Mucosa of stomach (tissue), 1 donor: Measurements from ENCODE around the gene CTTNBP2NL.
"Not testable (repeated sequence)": the region's sequence is repeated elsewhere in the genome, so short reads cannot be mapped to it uniquely, and the experiment has no call there.

Experiments
- H3K27me3 ChIP-seq: one replicate; pipeline ENCODE4 v1.7.0; 2013; ENCODE audit warnings: mild to moderate bottlenecking, low read length; ENCODE audit not compliant: control insufficient read depth, insufficient read depth
- H3K36me3 ChIP-seq: one replicate; pipeline ENCODE4 v1.7.0; 2013; ENCODE audit warnings: low read length; ENCODE audit not compliant: control insufficient read depth, insufficient read depth
- H3K4me1 ChIP-seq: one replicate; pipeline ENCODE4 v1.7.0; 2013; ENCODE audit warnings: mild to moderate bottlenecking, low read length; ENCODE audit not compliant: control insufficient read depth, insufficient read depth
- H3K4me3 ChIP-seq: one replicate; pipeline ENCODE4 v1.7.0; 2013; ENCODE audit warnings: low read length
- H3K9ac ChIP-seq: one replicate; pipeline ENCODE4 v1.7.0; 2013; ENCODE audit warnings: mild to moderate bottlenecking, low read length, moderate library complexity
- H3K9me3 ChIP-seq: one replicate; pipeline ENCODE4 v1.7.0; 2013; ENCODE audit warnings: mild to moderate bottlenecking, low read length, moderate library complexity; ENCODE audit not compliant: control insufficient read depth
- donor health status: Pancreatic carcinoma.

Gene CTTNBP2NL

GRCh38 chr1:112406771-112407170, 10.8 kb downstream of the CTTNBP2NL start:
- Histone ChIP-seq H3K27me3 (no peaks in the 10 kb centered on the region), H3K9ac (no peak overlapping the region), H3K4me3 (no peak overlapping the region), H3K36me3 (no peaks in the 10 kb centered on the region), H3K9me3 (no peaks in the 10 kb centered on the region), H3K4me1 (peaks cover 19% of the 10 kb centered on the region)

- Histone ChIP-seq H3K27me3 (no peaks in the 10 kb centered on the region), H3K9ac (peak overlapping the region; percentile 7), H3K9me3 (no peaks in the 10 kb centered on the region), H3K4me1 (peaks cover 17% of the 10 kb centered on the region), H3K4me3 (no peak overlapping the region), H3K36me3 (no peaks in the 10 kb centered on the region)
These were observed 13.4 kb downstream of the CTTNBP2NL start for GRCh38 chr1:112409414-112409813.

GRCh38 chr1:112410673-112411072, 14.7 kb downstream of the CTTNBP2NL start:
- Histone ChIP-seq H3K9me3 (no peaks in the 10 kb centered on the region), H3K27me3 (no peaks in the 10 kb centered on the region), H3K36me3 (no peaks in the 10 kb centered on the region), H3K4me3 (no peak overlapping the region), H3K9ac (no peak overlapping the region), H3K4me1 (peaks cover 7% of the 10 kb centered on the region)

- no peaks in the 10 kb centered on the region for H3K36me3 ChIP-seq
- no peaks in the 10 kb centered on the region for H3K4me1 ChIP-seq
These were observed 21.3 kb downstream of the CTTNBP2NL start for GRCh38 chr1:112417271-112417670.

GRCh38 chr1:112418099-112418892, 22.3 kb downstream of the CTTNBP2NL start:
- H3K4me3 ChIP-seq = no peak overlapping the region
- no peaks in the 10 kb centered on the region for H3K4me1 ChIP-seq
- H3K9ac ChIP-seq = no peak overlapping the region
- no peaks in the 10 kb centered on the region for H3K9me3 ChIP-seq
- H3K27me3 ChIP-seq = no peaks in the 10 kb centered on the region
- H3K36me3 ChIP-seq = no peaks in the 10 kb centered on the region

More at GRCh38 chr1:112417271-112417670, 21.3 kb downstream of the CTTNBP2NL start:
- no peaks in the 10 kb centered on the region for H3K9me3 ChIP-seq
- no peak overlapping the region for H3K9ac ChIP-seq
- H3K4me3 ChIP-seq = no peak overlapping the region
- no peaks in the 10 kb centered on the region for H3K27me3 ChIP-seq

GRCh38 chr1:112423207-112423606, 27.2 kb downstream of the CTTNBP2NL start:
- Histone ChIP-seq H3K27me3 (no peaks in the 10 kb centered on the region), H3K36me3 (no peaks in the 10 kb centered on the region), H3K9me3 (no peaks in the 10 kb centered on the region), H3K9ac (no peak overlapping the region), H3K4me1 (no peaks in the 10 kb centered on the region), H3K4me3 (no peak overlapping the region)

GRCh38 chr1:112423666-112424065, 27.7 kb downstream of the CTTNBP2NL start:
- H3K4me3 ChIP-seq, H3K9ac ChIP-seq, H3K4me1 ChIP-seq, H3K9me3 ChIP-seq, H3K36me3 ChIP-seq, H3K27me3 ChIP-seq: not testable (repeated sequence)

GRCh38 chr1:112429749-112430148, 33.7 kb downstream of the CTTNBP2NL start:
- Histone ChIP-seq H3K4me3 (no peak overlapping the region), H3K27me3 (no peaks in the 10 kb centered on the region), H3K9me3 (no peaks in the 10 kb centered on the region), H3K36me3 (no peaks in the 10 kb centered on the region), H3K4me1 (no peaks in the 10 kb centered on the region), H3K9ac (no peak overlapping the region)

- no peaks in the 10 kb centered on the region for H3K4me1 ChIP-seq
- no peak overlapping the region for H3K9ac ChIP-seq
- H3K27me3 ChIP-seq = no peaks in the 10 kb centered on the region
- no peaks in the 10 kb centered on the region for H3K9me3 ChIP-seq
- no peak overlapping the region for H3K4me3 ChIP-seq
- no peaks in the 10 kb centered on the region for H3K36me3 ChIP-seq
These were observed 35.0 kb downstream of the CTTNBP2NL start for GRCh38 chr1:112431038-112431437.

- H3K9me3 ChIP-seq = no peaks in the 10 kb centered on the region
- no peaks in the 10 kb centered on the region for H3K27me3 ChIP-seq
- H3K4me1 ChIP-seq = no peaks in the 10 kb centered on the region
- H3K4me3 ChIP-seq = no peak overlapping the region
- H3K36me3 ChIP-seq = no peaks in the 10 kb centered on the region
- H3K9ac ChIP-seq = no peak overlapping the region
These were observed 39.4 kb downstream of the CTTNBP2NL start for GRCh38 chr1:112435448-112435847.

GRCh38 chr1:112436384-112437156, 40.6 kb downstream of the CTTNBP2NL start:
- Histone ChIP-seq H3K4me3 (no peak overlapping the region), H3K36me3 (no peaks in the 10 kb centered on the region), H3K9me3 (no peaks in the 10 kb centered on the region), H3K27me3 (no peaks in the 10 kb centered on the region), H3K9ac (no peak overlapping the region), H3K4me1 (no peaks in the 10 kb centered on the region)

- not testable (repeated sequence) for H3K36me3 ChIP-seq, H3K9ac ChIP-seq, H3K27me3 ChIP-seq, H3K4me3 ChIP-seq, H3K9me3 ChIP-seq, H3K4me1 ChIP-seq
These were observed 42.1 kb downstream of the CTTNBP2NL start for GRCh38 chr1:112438156-112438555.
